ENCODE measurements around the gene RASAL2. TPM values are rescaled to one million over a fixed set of nuclear protein-coding genes. Genes with fewer than 3 reads are reported as not detected.

Gene RASAL2
- total and polyA plus RNA-seq, 2 donors (not counting 1 experiment from before 2014, with no cell fraction given), result 0.12 TPM; not detected in 1

GRCh38 chr1:178300352-178300699 is 206.4 kb downstream of the RASAL2 start:
- Histone ChIP-seq H3K4me2 (replicated peaks; ENCODE audit: low read depth, low read length, poor library complexity, severe bottlenecking) (no peak overlapping the region), H3K36me3 (replicated peaks in 1 of 2; ENCODE audit: control extremely low read depth in 1 of 2, control insufficient read depth in 1 of 2, extremely low read depth in 1 of 2, insufficient read depth in 2 of 2, low read length in 1 of 2) (no peaks in the 10 kb centered on the region), H3K4me1 (ENCODE audit: control insufficient read depth in 2 of 2, insufficient read depth in 2 of 2, low read length in 2 of 2) (no peaks in the 10 kb centered on the region), H2AFZ (ENCODE audit: insufficient read depth, low read depth, low read length, poor library complexity, severe bottlenecking) (no peak overlapping the region), H3K4me3 (ENCODE audit: control extremely low read depth in 1 of 5, extremely low read depth in 1 of 5, insufficient read depth in 1 of 5, low read depth in 2 of 5, low read length in 4 of 5) (no peak overlapping the region), H3K27me3 (replicated peaks in 1 of 4; ENCODE audit: control extremely low read depth in 1 of 4, control insufficient read depth in 3 of 4, insufficient read depth in 4 of 4, low read length in 3 of 4) (no peaks in the 10 kb centered on the region), H3K79me2 (ENCODE audit: control insufficient read depth, insufficient read depth, low read length) (no peaks in the 10 kb centered on the region), H3K9me3 (ENCODE audit: control extremely low read depth in 1 of 3, control insufficient read depth in 2 of 3, insufficient read depth in 1 of 3, low read length in 2 of 3) (no peaks in the 10 kb centered on the region), H3K9ac (ENCODE audit: low read length) (no peak overlapping the region), H3K27ac (ENCODE audit: low read length in 2 of 2) (no peak overlapping the region), H4K20me1 (ENCODE audit: control insufficient read depth, insufficient read depth, low read length, poor library complexity, severe bottlenecking) (no peaks in the 10 kb centered on the region)
- Mint-ChIP-seq H3K27me3 (peaks cover 15% of the 10 kb centered on the region), H3K4me3 (no peak overlapping the region), H3K9me3 (ENCODE audit: insufficient read depth) (no peaks in the 10 kb centered on the region), H3K27ac (no peak overlapping the region), H3K4me1 (no peaks in the 10 kb centered on the region)
- intact Hi-C loops (cut with micrococcal nuclease), result loop anchor here (1.0 kb wide), 1 partner anchor 10 kb away; no protein-coding TSS in a partner anchor
- ChIA-PET CTCF (interaction anchor here (0.6 to 4.8 kb wide), 24 partner anchors 9 to 1514 kb away, joined by 3 to 51 read pairs (median 5); partner anchors contain the start of gene SOAT1), POLR2A (no interaction called here)
- ATAC-seq (ENCODE audit: low read depth) (no peak), DNase-seq (no peak)
- TF ChIP-seq EZH2 (IDR thresholded peaks at IDR 0.05; ENCODE audit: borderline replicate concordance, insufficient read depth, low read depth, low read length, poor library complexity, severe bottlenecking), result no peak
- TF ChIP-seq, protein P1, sequence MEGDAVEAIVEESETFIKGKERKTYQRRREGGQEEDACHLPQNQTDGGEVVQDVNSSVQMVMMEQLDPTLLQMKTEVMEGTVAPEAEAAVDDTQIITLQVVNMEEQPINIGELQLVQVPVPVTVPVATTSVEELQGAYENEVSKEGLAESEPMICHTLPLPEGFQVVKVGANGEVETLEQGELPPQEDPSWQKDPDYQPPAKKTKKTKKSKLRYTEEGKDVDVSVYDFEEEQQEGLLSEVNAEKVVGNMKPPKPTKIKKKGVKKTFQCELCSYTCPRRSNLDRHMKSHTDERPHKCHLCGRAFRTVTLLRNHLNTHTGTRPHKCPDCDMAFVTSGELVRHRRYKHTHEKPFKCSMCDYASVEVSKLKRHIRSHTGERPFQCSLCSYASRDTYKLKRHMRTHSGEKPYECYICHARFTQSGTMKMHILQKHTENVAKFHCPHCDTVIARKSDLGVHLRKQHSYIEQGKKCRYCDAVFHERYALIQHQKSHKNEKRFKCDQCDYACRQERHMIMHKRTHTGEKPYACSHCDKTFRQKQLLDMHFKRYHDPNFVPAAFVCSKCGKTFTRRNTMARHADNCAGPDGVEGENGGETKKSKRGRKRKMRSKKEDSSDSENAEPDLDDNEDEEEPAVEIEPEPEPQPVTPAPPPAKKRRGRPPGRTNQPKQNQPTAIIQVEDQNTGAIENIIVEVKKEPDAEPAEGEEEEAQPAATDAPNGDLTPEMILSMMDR (IDR thresholded peaks at IDR 0.05), result no peak

DNA sequence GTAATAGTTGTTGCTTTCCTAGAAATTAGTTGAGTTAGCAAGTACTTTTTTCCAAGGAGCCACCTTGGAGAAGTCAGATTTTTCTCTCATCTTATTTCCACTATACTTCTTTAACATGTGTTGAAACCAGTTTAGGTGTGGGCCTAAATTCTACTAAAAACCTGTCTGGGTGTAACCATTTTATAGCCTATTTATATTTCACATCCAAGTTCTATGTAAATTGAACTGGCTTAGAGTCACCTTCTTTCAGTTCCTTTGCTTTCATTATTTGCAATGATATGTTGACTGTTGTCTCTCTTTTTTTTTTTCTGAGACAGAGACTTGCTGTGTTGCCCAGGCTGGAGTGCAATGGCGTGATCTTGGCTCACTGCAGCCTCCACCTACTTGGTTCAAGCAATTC is 207.2 kb downstream of the RASAL2 start:
- H3K36me3 ChIP-seq (replicated peaks in 1 of 2; ENCODE audit: control extremely low read depth in 1 of 2, control insufficient read depth in 1 of 2, extremely low read depth in 1 of 2, insufficient read depth in 2 of 2, low read length in 1 of 2), result no peaks in the 10 kb centered on the region
- DNase-seq (no peak), ATAC-seq (ENCODE audit: low read depth) (no peak)
- no peak overlapping the region for H3K4me2 ChIP-seq (replicated peaks; ENCODE audit: low read depth, low read length, poor library complexity, severe bottlenecking)
- no peak overlapping the region for H3K27ac Mint-ChIP-seq
- intact Hi-C loops (cut with micrococcal nuclease), result no loop called here
- H3K9me3 ChIP-seq (ENCODE audit: control extremely low read depth in 1 of 3, control insufficient read depth in 2 of 3, insufficient read depth in 1 of 3, low read length in 2 of 3), result no peaks in the 10 kb centered on the region
- H3K27me3 ChIP-seq (replicated peaks in 1 of 4; ENCODE audit: control extremely low read depth in 1 of 4, control insufficient read depth in 3 of 4, insufficient read depth in 4 of 4, low read length in 3 of 4), result no peaks in the 10 kb centered on the region
- H3K27me3 Mint-ChIP-seq, result peaks cover 20% of the 10 kb centered on the region
- TF ChIP-seq, protein P1 (IDR thresholded peaks at IDR 0.05), result no peak
- no peak for TF ChIP-seq EZH2 (IDR thresholded peaks at IDR 0.05; ENCODE audit: borderline replicate concordance, insufficient read depth, low read depth, low read length, poor library complexity, severe bottlenecking)
- H3K9me3 Mint-ChIP-seq (ENCODE audit: insufficient read depth), result no peaks in the 10 kb centered on the region
- H3K9ac ChIP-seq (ENCODE audit: low read length), result no peak overlapping the region
- H2AFZ ChIP-seq (ENCODE audit: insufficient read depth, low read depth, low read length, poor library complexity, severe bottlenecking), result no peak overlapping the region
- no CpG with 5 or more reads among the region's 1 CpG for WGBS (ENCODE audit: insufficient coverage)
- no peaks in the 10 kb centered on the region for H3K79me2 ChIP-seq (ENCODE audit: control insufficient read depth, insufficient read depth, low read length)
- no peaks in the 10 kb centered on the region for H3K4me1 ChIP-seq (ENCODE audit: control insufficient read depth in 2 of 2, insufficient read depth in 2 of 2, low read length in 2 of 2)
- H3K27ac ChIP-seq (ENCODE audit: low read length in 2 of 2), result no peak overlapping the region
- CTCF ChIA-PET, result interaction anchor here (0.8 to 4.8 kb wide), 9 partner anchors 8 to 1514 kb away, joined by 3 to 51 read pairs (median 10); partner anchors contain the start of gene SOAT1
- H3K4me1 Mint-ChIP-seq, result no peaks in the 10 kb centered on the region
- no peaks in the 10 kb centered on the region for H4K20me1 ChIP-seq (ENCODE audit: control insufficient read depth, insufficient read depth, low read length, poor library complexity, severe bottlenecking)
- no peak overlapping the region for H3K4me3 ChIP-seq (ENCODE audit: control extremely low read depth in 1 of 5, extremely low read depth in 1 of 5, insufficient read depth in 1 of 5, low read depth in 2 of 5, low read length in 4 of 5)
- no peak overlapping the region for H3K4me3 Mint-ChIP-seq
- POLR2A ChIA-PET, result no interaction called here
